Activated CD4-positive, alpha-beta T cell treated with anti-CD3 and anti-CD28 coated beads for 4 hours (primary cell): Measurements from ENCODE around the gene ANKRD49.
A peak's percentile ranks its signal among the peaks of the same experiment; 100 is the strongest.

Source experiments
- DNase-seq, 2 donors: peaks; one replicate each; pipeline ENCODE4 v3.0.0-alpha.2; 2020

ANKRD49 gene

DNA sequence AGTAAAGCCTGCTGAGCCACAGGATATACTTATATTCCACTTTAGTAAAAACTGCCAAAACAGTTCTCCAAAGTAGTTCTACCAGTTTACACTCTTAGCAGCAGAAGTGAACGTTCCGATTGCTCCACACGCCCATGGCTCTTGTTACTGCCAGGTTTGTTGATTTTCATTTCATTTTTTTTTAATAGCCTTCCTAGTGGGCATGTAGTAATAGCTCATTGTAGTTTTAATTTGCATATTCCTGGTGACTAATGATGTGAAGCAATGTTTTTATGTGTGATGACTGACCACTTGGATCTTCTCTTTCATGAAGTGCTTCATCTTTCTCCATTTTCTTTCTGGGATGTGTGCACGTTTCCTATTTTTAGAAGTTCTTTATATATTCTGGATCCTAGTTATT lies 13.7 kb downstream of the ANKRD49 start:
- DNase-seq: no peak

GRCh38 chr11:94511932-94512781 lies 18.4 kb downstream of the ANKRD49 start, which contains the start of gene C11orf97:
Gene C11orf97 (plus strand): TSS chr11:94512461. CDS start chr11:94512529, 68 bp downstream.
- peak; percentile 37 to 59 for DNase-seq

- no peak for DNase-seq
Observed at GRCh38 chr11:94513091-94513490, 19.3 kb downstream of the ANKRD49 start.

DNA sequence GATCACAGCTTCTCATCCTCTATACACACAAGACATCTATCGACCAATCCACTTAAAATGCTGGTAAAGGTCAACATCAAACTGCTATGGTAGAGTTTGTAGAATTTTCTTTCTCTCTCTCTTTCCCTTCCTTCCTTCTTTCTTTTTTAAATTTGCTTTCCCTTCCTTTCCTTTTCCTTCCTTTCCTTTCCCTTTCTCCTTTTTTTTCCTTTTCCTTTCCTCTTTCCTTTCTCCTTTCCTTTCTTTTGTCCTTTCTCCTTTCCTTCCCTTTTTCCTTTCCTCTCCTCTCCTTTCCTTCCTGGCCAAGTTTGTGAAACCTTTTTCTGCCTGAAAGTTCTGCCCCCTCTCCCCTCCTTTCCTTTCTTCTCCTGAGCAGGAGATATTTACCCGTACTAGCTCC lies 21.6 kb downstream of the ANKRD49 start:
- DNase-seq: no peak

DNA sequence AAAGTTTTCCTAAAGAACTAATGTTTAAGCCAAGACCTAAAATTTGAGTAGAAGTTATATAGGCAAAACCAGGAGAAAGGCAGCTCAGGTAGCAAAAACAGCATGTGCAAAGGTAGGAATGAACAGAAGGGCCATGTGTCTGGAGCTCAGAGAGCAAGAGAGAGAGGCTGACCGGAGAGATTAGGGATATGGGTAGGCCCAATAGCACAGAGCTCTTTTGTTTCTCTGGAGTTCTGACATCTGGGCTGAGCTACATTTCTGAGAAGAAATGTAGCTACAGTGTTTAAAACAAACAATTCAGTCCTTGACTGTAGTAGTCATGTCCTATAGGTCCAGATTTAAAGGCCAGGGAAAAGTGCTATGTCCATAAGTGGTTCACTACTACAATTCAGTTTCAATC lies 22.9 kb downstream of the ANKRD49 start:
- DNase-seq: no peak

GRCh38 chr11:94518300-94518699 lies 24.5 kb downstream of the ANKRD49 start:
- no peak for DNase-seq

DNA sequence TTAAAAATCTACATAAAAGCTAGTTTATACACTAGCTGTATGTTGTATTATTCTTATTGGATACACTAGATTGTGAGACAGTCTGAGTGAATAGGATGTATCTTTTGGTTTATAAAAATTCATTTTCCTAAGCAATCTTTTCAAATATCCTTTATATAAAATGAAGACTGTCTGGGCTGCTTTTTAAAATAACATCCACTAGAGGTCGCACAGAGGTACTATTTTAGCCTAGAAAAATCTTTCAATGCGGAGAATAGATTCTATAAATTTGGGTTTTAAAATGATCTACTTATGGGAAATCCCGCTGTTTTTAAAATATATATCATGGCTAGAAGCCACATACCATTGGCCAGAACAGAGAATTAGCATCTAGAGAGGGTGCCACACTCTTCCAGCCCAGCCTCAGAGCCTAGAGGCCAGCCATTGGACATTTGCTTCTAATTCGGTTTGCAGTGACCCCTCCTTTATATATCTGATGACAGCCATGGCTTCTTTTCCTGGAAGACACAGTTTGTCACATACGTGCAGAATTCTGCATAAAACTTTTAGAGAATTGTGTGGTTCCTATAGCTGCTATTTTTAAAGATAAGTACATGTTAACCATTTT lies 25.8 kb downstream of the ANKRD49 start:
- peak in 1 of 2 donors; percentile 28 for DNase-seq

GRCh38 chr11:94521684-94522083 lies 27.9 kb downstream of the ANKRD49 start:
- no peak for DNase-seq

DNA sequence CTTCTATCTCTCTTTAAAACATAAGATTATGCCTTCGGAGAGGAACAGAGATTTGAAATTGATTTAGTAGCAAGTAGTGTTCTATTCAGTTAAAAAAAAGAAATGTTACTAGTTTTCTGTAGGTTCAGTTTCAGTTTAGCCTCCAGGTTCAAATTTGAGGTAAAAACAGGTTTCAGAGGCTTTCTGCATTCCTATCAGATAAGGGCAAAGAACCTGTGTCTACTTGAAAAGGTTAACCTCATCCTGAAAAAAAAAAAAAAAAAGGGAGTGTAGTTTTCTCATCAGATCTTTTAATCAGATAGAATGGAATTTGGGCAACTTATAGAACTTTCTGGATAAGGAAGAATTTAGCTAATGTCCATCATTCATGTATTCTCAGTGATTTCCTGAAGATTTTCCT lies 30.6 kb downstream of the ANKRD49 start:
- DNase-seq: no peak

- DNase-seq: no peak
Observed at GRCh38 chr11:94525546-94526324, 32.0 kb downstream of the ANKRD49 start.

- DNase-seq: no peak
Observed at GRCh38 chr11:94526645-94527438, 33.1 kb downstream of the ANKRD49 start.

- DNase-seq: no peak
Observed at GRCh38 chr11:94528551-94528950, 34.8 kb downstream of the ANKRD49 start.

- DNase-seq: no peak
Observed at GRCh38 chr11:94532211-94532610, 38.4 kb downstream of the ANKRD49 start.

GRCh38 chr11:94533206-94533605 lies 39.4 kb downstream of the ANKRD49 start:
- DNase-seq: no peak

DNA sequence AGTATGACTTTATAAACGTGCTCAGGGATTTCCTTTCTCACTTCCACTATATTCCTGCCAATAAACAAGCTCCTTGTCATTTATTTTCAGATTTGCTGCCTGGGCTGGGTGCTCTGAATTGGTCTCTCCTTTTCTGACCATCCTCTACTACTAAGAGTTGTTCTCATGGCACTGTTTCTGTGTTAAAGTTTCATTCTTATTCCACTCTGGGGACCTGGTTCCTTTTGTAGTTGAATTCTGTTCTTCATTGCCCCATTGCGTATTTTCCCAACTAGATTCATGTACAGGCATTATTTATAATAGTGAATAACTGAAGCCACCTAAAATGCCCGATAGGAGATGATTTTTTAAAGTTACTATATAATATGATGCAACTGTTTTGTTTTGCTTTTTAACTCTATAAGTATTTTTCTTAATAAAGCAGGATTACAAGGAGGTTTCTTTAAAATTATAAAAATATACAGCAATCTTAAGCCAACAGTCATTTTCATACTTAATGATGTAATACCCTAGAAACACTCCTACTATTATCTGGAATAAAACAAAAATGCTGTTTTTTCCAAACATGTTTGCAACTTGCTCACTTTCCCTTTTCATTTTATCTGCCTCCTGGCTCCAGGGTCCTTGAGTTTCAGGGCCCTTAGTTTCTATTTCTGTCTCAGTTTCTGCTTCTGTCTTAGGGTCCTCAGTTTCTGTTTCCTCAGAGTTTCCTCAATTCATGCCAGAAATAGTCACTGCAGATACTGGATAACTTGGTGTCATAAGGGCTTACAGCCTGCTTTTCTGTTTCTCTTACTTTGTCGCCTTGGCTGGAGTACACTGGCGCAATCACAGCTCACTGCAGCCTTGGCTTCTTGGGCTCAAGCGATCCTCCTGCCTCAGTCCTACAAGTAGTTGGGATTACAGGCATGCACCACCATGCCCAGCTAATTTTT lies 40.2 kb downstream of the ANKRD49 start:
- DNase-seq: no peak

GRCh38 chr11:94536386-94536785 lies 42.6 kb downstream of the ANKRD49 start:
- DNase-seq: no peak

GRCh38 chr11:94537031-94537600 lies 43.3 kb downstream of the ANKRD49 start:
- no peak for DNase-seq

- DNase-seq: no peak
Observed at GRCh38 chr11:94539420-94539819, 45.6 kb downstream of the ANKRD49 start.

GRCh38 chr11:94543695-94544645 lies 50.2 kb downstream of the ANKRD49 start, which contains the start of gene FUT4:
Gene FUT4 (plus strand): TSS chr11:94543921. CDS start chr11:94544134, 213 bp downstream.
- DNase-seq: peak; percentile 63 to 64
